ENCODE measurements around the gene MLYCD. TPM values are rescaled to one million over a fixed set of nuclear protein-coding genes. Genes with fewer than 3 reads are reported as not detected.

MLYCD gene
- total RNA-seq, 4 donors from 2014 or later: 9.6 to 15.8 (median 12.3) TPM

DNA sequence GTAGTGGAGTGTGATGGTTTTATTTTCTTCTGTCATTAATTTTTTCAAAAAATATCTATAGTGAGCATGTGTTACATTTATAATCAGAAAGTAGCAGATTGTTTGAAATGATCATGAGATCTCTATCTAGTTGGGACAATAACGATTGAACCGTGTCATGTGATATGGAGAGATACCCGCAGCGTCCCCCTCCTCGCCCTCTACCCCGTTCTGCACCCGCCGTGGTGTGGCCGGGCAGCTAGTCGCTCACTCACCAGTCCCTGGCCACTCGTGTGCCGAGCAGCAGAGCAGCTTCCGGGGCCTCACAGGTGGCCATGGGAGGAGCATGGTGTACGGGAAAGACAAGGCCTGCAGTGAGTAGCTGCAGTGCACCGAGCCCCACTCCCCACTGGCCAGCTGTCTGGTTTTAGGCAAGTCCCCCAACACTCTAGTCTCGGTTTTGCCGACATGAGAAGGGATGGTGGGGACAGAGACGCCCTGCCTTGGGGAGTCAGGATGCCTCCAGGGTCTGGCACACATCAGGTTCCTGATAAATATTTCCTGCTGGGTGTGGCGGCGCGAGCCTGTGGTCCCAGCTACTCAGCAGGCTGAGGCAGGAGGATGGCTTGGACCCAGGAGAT lies 15.3 kb downstream of the MLYCD start:
- H3K9me3 ChIP-seq: no peaks in the 10 kb centered on the region
- intact Hi-C loops (cut with DNase I): no loop called here
- WGBS: 94% methylated on average over 18 of the region's 21 CpGs
- peaks cover 8 to 17% (median 13%) of the 10 kb centered on the region in 4 donors for H3K4me1 ChIP-seq
- TF ChIP-seq POLR2AphosphoS5 (IDR thresholded peaks at IDR 0.05) (no peak), POLR2A (IDR thresholded peaks at IDR 0.05; ENCODE audit: low read depth) (no peak), EP300 (IDR thresholded peaks at IDR 0.05) (no peak), CTCF (IDR thresholded peaks at IDR 0.05) (no peak)
- no peak overlapping the region for H3K4me3 ChIP-seq
- DNase-seq (ENCODE audit: extremely low spot score): no peak
- no peaks in the 10 kb centered on the region for H3K27me3 ChIP-seq
- H3K27ac ChIP-seq (replicated peaks in 1 of 4): peak overlapping the region in 1 of 4 donors; percentile 82
- peaks cover 73 to 100% (median 89%) of the 10 kb centered on the region in 4 donors for H3K36me3 ChIP-seq

DNA sequence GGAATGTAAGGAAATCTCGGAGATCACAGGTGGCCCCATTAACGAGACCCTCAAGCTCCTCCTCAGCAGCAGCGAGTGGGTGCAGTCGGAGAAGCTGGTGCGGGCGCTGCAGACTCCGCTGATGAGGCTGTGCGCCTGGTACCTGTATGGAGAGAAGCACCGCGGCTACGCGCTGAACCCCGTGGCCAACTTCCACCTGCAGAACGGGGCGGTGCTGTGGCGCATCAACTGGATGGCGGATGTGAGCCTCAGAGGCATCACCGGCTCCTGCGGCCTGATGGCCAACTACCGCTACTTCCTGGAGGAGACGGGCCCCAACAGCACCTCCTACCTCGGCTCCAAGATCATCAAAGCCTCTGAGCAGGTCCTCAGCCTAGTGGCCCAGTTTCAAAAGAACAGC lies 16.2 kb downstream of the MLYCD start:
- WGBS: 98% methylated on average over 21 of the region's 22 CpGs
- TF ChIP-seq CTCF (IDR thresholded peaks at IDR 0.05): no peak
- TF ChIP-seq POLR2AphosphoS5 (IDR thresholded peaks at IDR 0.05): no peak
- TF ChIP-seq EP300 (IDR thresholded peaks at IDR 0.05): no peak
- no peak for TF ChIP-seq POLR2A (IDR thresholded peaks at IDR 0.05; ENCODE audit: low read depth)
- no peak overlapping the region for H3K4me3 ChIP-seq
- no peaks in the 10 kb centered on the region for H3K27me3 ChIP-seq
- DNase-seq (ENCODE audit: extremely low spot score): no peak
- H3K4me1 ChIP-seq: peaks cover 8 to 17% (median 13%) of the 10 kb centered on the region in 4 donors
- intact Hi-C loops (cut with DNase I): no loop called here
- H3K27ac ChIP-seq (replicated peaks in 1 of 4): no peak overlapping the region
- no peaks in the 10 kb centered on the region for H3K9me3 ChIP-seq
- H3K36me3 ChIP-seq: peaks cover 73 to 100% (median 89%) of the 10 kb centered on the region in 4 donors

- Histone ChIP-seq H3K4me3 (no peak overlapping the region), H3K4me1 (peaks cover 8 to 17% (median 13%) of the 10 kb centered on the region in 4 donors), H3K9me3 (no peaks in the 10 kb centered on the region), H3K36me3 (peaks cover 69 to 100% (median 89%) of the 10 kb centered on the region in 4 donors), H3K27ac (replicated peaks in 1 of 4) (no peak overlapping the region), H3K27me3 (no peaks in the 10 kb centered on the region)
- TF ChIP-seq POLR2AphosphoS5 (IDR thresholded peaks at IDR 0.05) (no peak), EP300 (IDR thresholded peaks at IDR 0.05) (no peak), CTCF (IDR thresholded peaks at IDR 0.05) (no peak), POLR2A (IDR thresholded peaks at IDR 0.05; ENCODE audit: low read depth) (no peak)
- DNase-seq (ENCODE audit: extremely low spot score): no peak
- WGBS: 91% methylated on average over 14 of the region's 14 CpGs
- intact Hi-C loops (cut with DNase I): no loop called here
These were observed 16.6 kb downstream of the MLYCD start for GRCh38 chr16:83915491-83915890.

DNA sequence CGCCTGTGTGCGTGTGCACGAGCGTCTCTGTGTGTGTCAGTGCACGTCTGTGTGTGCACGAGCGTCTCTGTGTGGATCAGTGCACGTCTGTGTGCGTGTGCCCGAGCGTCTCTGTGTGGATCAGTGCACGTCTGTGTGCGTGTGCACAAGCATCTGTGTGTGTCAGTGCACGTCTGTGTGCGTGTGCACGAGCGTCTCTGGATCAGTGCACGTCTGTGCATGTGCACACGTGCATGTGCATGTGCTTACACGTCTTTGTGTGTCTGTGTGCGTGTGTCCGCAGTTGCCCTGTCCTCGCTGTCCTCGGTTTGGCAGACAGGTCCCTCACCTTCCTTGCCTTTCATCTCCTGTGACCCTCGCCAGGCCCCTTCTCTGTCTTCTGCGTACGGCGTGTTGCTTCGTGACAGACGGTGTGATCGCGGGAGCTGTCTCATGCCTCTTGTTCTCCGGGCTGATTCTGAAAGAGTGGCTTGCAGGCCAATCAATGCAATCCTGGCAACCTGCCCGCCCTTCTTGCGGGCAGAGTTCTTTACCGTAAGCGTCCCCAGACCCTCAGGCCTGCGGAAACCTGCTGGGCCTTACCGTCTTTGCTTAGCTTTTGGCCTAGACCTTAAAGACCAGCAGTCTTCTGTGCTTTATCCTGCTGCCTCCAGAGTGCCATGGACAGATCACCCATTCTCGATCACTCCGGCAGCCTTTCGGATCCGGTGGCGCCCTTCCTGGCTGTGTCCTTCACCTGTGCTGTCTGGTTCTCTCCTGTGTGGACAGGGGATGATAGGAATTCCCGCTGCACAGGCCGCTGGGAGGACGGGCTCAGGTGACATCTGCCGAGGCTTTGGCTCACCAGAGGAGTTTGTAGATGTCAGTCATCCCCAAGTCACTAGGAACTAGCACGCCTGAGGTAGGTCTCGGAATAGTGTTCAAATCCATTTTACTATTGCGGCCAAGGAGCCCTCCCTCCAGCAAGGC lies 18.5 kb downstream of the MLYCD start:
- H3K4me1 ChIP-seq: peaks cover 7 to 14% (median 13%) of the 10 kb centered on the region in 4 donors
- peaks cover 55 to 94% (median 80%) of the 10 kb centered on the region in 4 donors for H3K36me3 ChIP-seq
- H3K9me3 ChIP-seq: no peaks in the 10 kb centered on the region
- H3K27me3 ChIP-seq: no peaks in the 10 kb centered on the region
- H3K4me3 ChIP-seq: no peak overlapping the region
- TF ChIP-seq EP300 (IDR thresholded peaks at IDR 0.05): no peak
- TF ChIP-seq CTCF (IDR thresholded peaks at IDR 0.05): no peak
- TF ChIP-seq POLR2AphosphoS5 (IDR thresholded peaks at IDR 0.05): no peak
- TF ChIP-seq POLR2A (IDR thresholded peaks at IDR 0.05; ENCODE audit: low read depth): no peak
- no peak overlapping the region for H3K27ac ChIP-seq (replicated peaks in 1 of 4)
- DNase-seq (ENCODE audit: extremely low spot score): no peak
- WGBS: 96% methylated on average over 46 of the region's 51 CpGs
- intact Hi-C loops (cut with DNase I): no loop called here

All from esophagus muscularis mucosa (tissue), 4 donors.